K562 (cell line): Measurements from ENCODE around the gene CHSY3. TPM values are rescaled to one million over a fixed set of nuclear protein-coding genes. Genes with fewer than 3 reads are reported as not detected.

Experiments
- ATAC-seq: fragments of 200-7000 bp; cut with Tn5 transposase; 3 replicates; pipeline ENCODE4 v1.9.1; 2020; ENCODE audit warnings: moderate library complexity
- BruUV-seq: library from RNA; stranded (reverse); fragments of 400-500 nt; replicated peaks from 2 replicates; lab custom pipeline; 2021; lab: Mats Ljungman, UMichigan
- CTCF ChIA-PET: fragments of 300-600 bp; formaldehyde crosslinking; extraction: SDS; loops from one replicate; lab custom pipeline; 2021; ENCODE audit warnings: low intra/inter-chr PET ratio; lab: Yijun Ruan, JAX
- POLR2A ChIA-PET: fragments of 300-600, 350-650 bp; sonication (Branson Sonifier 250); formaldehyde crosslinking; extraction: SDS; loops from one replicate; lab custom pipeline; 2021; ENCODE audit warnings: antibody characterized with exemption, inconsistent platforms; lab: Yijun Ruan, JAX
- DNase-seq, 4 experiments: peaks; one replicate each; pipeline versions ENCODE4 v3.0.0 to v3.0.0-alpha.2; 2011 to 2018; ENCODE audit warnings: low spot score in 3 of 4, mixed read lengths in 3 of 4; ENCODE audit errors: extremely low read depth in 1 of 4
- FAIRE-seq: peaks from 2 replicates; lab custom pipeline; 2011; peaks lifted over from hg19 to GRCh38; lab: Jason Lieb, UNC
- H2AFZ ChIP-seq: 2 replicates; pipeline ENCODE4 v1.6.0; 2011; ENCODE audit warnings: low read depth, low read length, control low read depth, inconsistent platforms
- H3K27ac ChIP-seq: fragments of 200-600 bp; 3 replicates; pipeline ENCODE4 v1.8.0; 2011; ENCODE audit warnings: low read depth, mild to moderate bottlenecking, control low read depth, inconsistent platforms, low read length, moderate library complexity, mixed read lengths; ENCODE audit errors: extremely low read depth
- H3K27me3 ChIP-seq, 2 experiments: fragments of 300-600 bp in 1 of 2; 2 replicates in 1 of 2; 3 replicates in 1 of 2; pipeline versions ENCODE4 v1.6.0 to v1.8.0; 2011; ENCODE audit warnings: inconsistent platforms in 2 of 2, low read length in 2 of 2, mild to moderate bottlenecking in 1 of 2, mixed read lengths in 1 of 2, moderate library complexity in 1 of 2; ENCODE audit not compliant: control insufficient read depth in 2 of 2, insufficient read depth in 2 of 2
- H3K36me3 ChIP-seq: fragments of 300-600 bp; 3 replicates; pipeline ENCODE4 v1.8.0; 2011; ENCODE audit warnings: mild to moderate bottlenecking, low read length, inconsistent platforms; ENCODE audit not compliant: control insufficient read depth, insufficient read depth
- H3K4me1 ChIP-seq, 2 experiments: fragments of 200-600 bp in 1 of 2; replicated peaks in 1 of 2; 2 replicates in 1 of 2; 3 replicates in 1 of 2; pipeline versions ENCODE4 v1.5.1 to v1.8.0; 2011; ENCODE audit warnings: inconsistent platforms in 2 of 2, low read length in 2 of 2, mild to moderate bottlenecking in 1 of 2, mixed read lengths in 1 of 2, moderate library complexity in 1 of 2; ENCODE audit not compliant: control insufficient read depth in 2 of 2, insufficient read depth in 2 of 2
- H3K4me2 ChIP-seq: 2 replicates; pipeline ENCODE4 v1.6.1; 2011; ENCODE audit warnings: low read length, control low read depth, inconsistent platforms, mixed read lengths; ENCODE audit not compliant: insufficient read depth
- H3K4me3 ChIP-seq: fragments of 200-600 bp; sonication (generic), shearing (Covaris generic); 2 replicates; pipeline ENCODE4 v1.5.1; 2016; ENCODE audit warnings: control low read depth, inconsistent platforms
- H3K79me2 ChIP-seq: fragments of 200-600 bp; 3 replicates; pipeline ENCODE4 v1.8.0; 2011; ENCODE audit warnings: low read length, inconsistent platforms; ENCODE audit not compliant: control insufficient read depth, insufficient read depth
- H3K9ac ChIP-seq, 2 experiments: 2 replicates each; pipeline versions ENCODE4 v1.6.0 to v1.6.1; 2011; ENCODE audit warnings: low read depth in 2 of 2, low read length in 2 of 2, control low read depth in 1 of 2, inconsistent platforms in 1 of 2, mild to moderate bottlenecking in 1 of 2, mixed read lengths in 1 of 2; ENCODE audit not compliant: insufficient read depth in 1 of 2
- H3K9me1 ChIP-seq: one replicate; pipeline ENCODE4 v1.6.0; 2011; ENCODE audit warnings: inconsistent platforms, mild to moderate bottlenecking, low read length, moderate library complexity; ENCODE audit not compliant: control insufficient read depth, insufficient read depth
- H3K9me3 ChIP-seq: replicated peaks from 2 replicates; pipeline ENCODE4 v1.5.1; 2011; ENCODE audit warnings: low read depth, low read length, inconsistent platforms; ENCODE audit not compliant: control insufficient read depth, insufficient read depth
- H4K20me1 ChIP-seq: replicated peaks from 2 replicates; pipeline ENCODE4 v1.6.1; 2011; ENCODE audit warnings: low read length, inconsistent platforms, mixed read lengths; ENCODE audit not compliant: control insufficient read depth, insufficient read depth
- BDP1 ChIP-seq: IDR thresholded peaks from 3 replicates; pipeline ENCODE4 v1.6.1; 2011; ENCODE audit not compliant: insufficient read length, insufficient read depth
- CBFA2T2 ChIP-seq: fragments of 450-650 bp; conservative IDR thresholded peaks from 2 replicates; pipeline ENCODE4 v1.6.1; 2017; ENCODE audit warnings: mild to moderate bottlenecking
- E2F5 ChIP-seq: sonication (generic); formaldehyde crosslinking; IDR thresholded peaks from 2 replicates; pipeline ENCODE4 v1.8.0; 2022; ENCODE audit warnings: mild to moderate bottlenecking, missing genetic modification reagents
- ESRRA ChIP-seq: fragments of 450-650 bp; IDR thresholded peaks from 2 replicates; pipeline ENCODE4 v1.6.1; 2014; ENCODE audit warnings: low read depth, mild to moderate bottlenecking, moderate library complexity, borderline replicate concordance
- NR1H2 ChIP-seq: sonication (generic); formaldehyde crosslinking; IDR thresholded peaks from 2 replicates; pipeline ENCODE4 v1.4.0; 2020; ENCODE audit warnings: mild to moderate bottlenecking, missing genetic modification reagents
- NR2C2 ChIP-seq, 2 experiments: fragments of 200-800 bp in 1 of 2; sonication (Bioruptor generic) in 1 of 2; sonication (generic) in 1 of 2; formaldehyde crosslinking in 1 of 2; IDR thresholded peaks; 2 replicates each; pipeline versions ENCODE4 v1.6.1 to v1.8.0; 2016 to 2022; ENCODE audit warnings: mild to moderate bottlenecking in 1 of 2, missing compliant biosample characterization in 1 of 2, missing genetic modification characterization in 1 of 2, missing genetic modification reagents in 1 of 2
- POLR2H ChIP-seq: IDR thresholded peaks from 2 replicates; pipeline ENCODE4 v1.6.1; 2016; ENCODE audit warnings: missing genetic modification characterization, low read depth, mild to moderate bottlenecking, control low read depth, missing compliant biosample characterization, moderate library complexity
- PRPF4 ChIP-seq: fragments of 200-400 bp; formaldehyde crosslinking; IDR thresholded peaks from one replicate; pipeline ENCODE4 v1.6.1; 2017; ENCODE audit warnings: low read length, low read depth, mild to moderate bottlenecking; ENCODE audit not compliant: insufficient read depth, poor library complexity, severe bottlenecking
- ZFP36 ChIP-seq: fragments of 150-350 bp; IDR thresholded peaks from 2 replicates; pipeline ENCODE4 v1.6.1; 2018; ENCODE audit warnings: low read length, low read depth; ENCODE audit not compliant: partially characterized antibody
- ZNF146 ChIP-seq: IDR thresholded peaks from one replicate; pipeline ENCODE4 v1.6.1; 2018; ENCODE audit warnings: missing compliant biosample characterization; ENCODE audit not compliant: unreplicated experiment
- ZNF444 ChIP-seq: fragments of 250-450 bp; sonication (Bioruptor Pico); IDR thresholded peaks from 2 replicates; pipeline ENCODE4 v1.4.0; 2020; ENCODE audit warnings: mild to moderate bottlenecking, moderate library complexity
- ZNF507 ChIP-seq: conservative IDR thresholded peaks from 2 replicates; pipeline ENCODE4 v1.6.1; 2017; ENCODE audit warnings: missing genetic modification characterization, missing compliant biosample characterization
- ZNF766 ChIP-seq: fragments of 200-800 bp; sonication (Bioruptor generic); conservative IDR thresholded peaks from 2 replicates; pipeline ENCODE4 v1.6.1; 2016; ENCODE audit warnings: missing genetic modification characterization, missing compliant biosample characterization
- ZZZ3 ChIP-seq: fragments of 450-650 bp; IDR thresholded peaks from 2 replicates; pipeline ENCODE4 v1.6.1; 2016; ENCODE audit warnings: antibody characterized with exemption, mild to moderate bottlenecking, moderate library complexity
- WGBS: fragments of 100-300 bp; shearing (Covaris generic); methylation state at CpG from one replicate; pipeline ENCODE4 v1.1.6; 2016; ENCODE audit warnings: low coverage, mixed read lengths; ENCODE audit not compliant: insufficient coverage; ENCODE audit errors: missing lambda C conversion rate; 5-methylcytosine and 5-hydroxymethylcytosine counted together
- in situ Hi-C: fragments of 300-500 bp; cut with MboI; formaldehyde crosslinking; loops from 4 replicates; pipeline ENCODE4 v1.15.0; 2018; ENCODE audit warnings: inconsistent platforms, mixed read lengths
- intact Hi-C: fragments of 100-400 bp; cut with micrococcal nuclease; formaldehyde crosslinking; loops from 2 replicates; pipeline ENCODE4 v1.14.2; 2022
- polyA plus RNA-seq, 8 experiments: library from polyadenylated mRNA; depleted of rRNA in 4 of 8; stranded (reverse) in 5 of 8; unstranded in 3 of 8; fragments of >200 nt; fragmentation: Nextera tagmentation in 2 of 8; fragmentation: Illumina TruSeq in 1 of 8; extraction: Ambion mirVana in 2 of 8; extraction: Trizol in 1 of 8; gene quantifications; 2 replicates each; pipeline versions ENCODE4 v1.2.1 to v1.2.3, GENCODE V29; 2011 to 2014; ENCODE audit warnings: inconsistent platforms in 1 of 8, missing spikeins in 1 of 8
- total RNA-seq, 7 experiments: library from RNA; depleted of rRNA in 6 of 7; stranded (reverse); fragments of >200 nt in 6 of 7; fragmentation: Illumina TruSeq in 2 of 7; extraction: Trizol in 2 of 7; gene quantifications; 2 replicates each; pipeline versions ENCODE4 v1.2.1 to v1.2.3, GENCODE V29; 2011 to 2021; ENCODE audit warnings: low replicate concordance in 1 of 7
- TF ChIP-seq, protein P1 (sequence below), 3 experiments: fragments of 200-800 bp in 1 of 3; sonication (Bioruptor generic) in 1 of 3; sonication (generic) in 1 of 3; formaldehyde crosslinking in 1 of 3; IDR thresholded peaks; 2 replicates each; pipeline versions ENCODE4 v1.6.1 to v1.8.0; 2016 to 2022; ENCODE audit warnings: mild to moderate bottlenecking in 2 of 3, missing compliant biosample characterization in 2 of 3, missing genetic modification characterization in 2 of 3, missing genetic modification reagents in 1 of 3

The CHSY3 gene
- total and polyA plus RNA-seq, 9 of the 15 experiments (the other 6 are each of a cell fraction or from before 2014, with no cell fraction given) = 0.04 TPM; not detected in 8

GRCh38 chr5:130227699-130228098 is 323.4 kb downstream of the CHSY3 start:
- TF ChIP-seq NR2C2 (CRISPR knock-in tag; IDR thresholded peaks at IDR 0.05) (no peak), NR2C2 (tag; IDR thresholded peaks at IDR 0.05) (no peak), ZZZ3 (no peak), CBFA2T2 (no peak), ZNF146 (CRISPR knock-in tag) (no peak), PRPF4 (no peak), POLR2H (tag) (no peak), ZFP36 (no peak), ZNF507 (tag) (no peak), ZNF444 (CRISPR knock-in tag) (no peak), BDP1 (no peak), NR1H2 (CRISPR knock-in tag) (no peak), E2F5 (no peak), ESRRA (no peak), ZNF766 (CRISPR knock-in tag) (no peak)
- TF ChIP-seq, protein P1, sequence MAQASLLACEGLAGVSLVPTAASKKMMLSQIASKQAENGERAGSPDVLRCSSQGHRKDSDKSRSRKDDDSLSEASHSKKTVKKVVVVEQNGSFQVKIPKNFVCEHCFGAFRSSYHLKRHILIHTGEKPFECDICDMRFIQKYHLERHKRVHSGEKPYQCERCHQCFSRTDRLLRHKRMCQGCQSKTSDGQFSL (CRISPR knock-in tag; IDR thresholded peaks at IDR 0.05) = no peak
- TF ChIP-seq, protein P1 (tag; IDR thresholded peaks at IDR 0.05) = no peak
- TF ChIP-seq, all 486 proteins: peak for 0
- Histone ChIP-seq H3K27ac (no peak overlapping the region), H3K36me3 (no peaks in the 10 kb centered on the region), H3K27me3 (no peaks in the 10 kb centered on the region), H3K9ac (no peak overlapping the region), H4K20me1 (no peaks in the 10 kb centered on the region), H2AFZ (no peak overlapping the region), H3K79me2 (no peaks in the 10 kb centered on the region), H3K9me1 (no peaks in the 10 kb centered on the region), H3K4me2 (no peak overlapping the region), H3K4me1 (no peaks in the 10 kb centered on the region), H3K4me3 (no peak overlapping the region), H3K9me3 (no peaks in the 10 kb centered on the region)
- no peak for ATAC-seq
- 1% methylated on average over 4 of the region's 4 CpGs for WGBS
- no peak for FAIRE-seq
- BruUV-seq = no TSS peak
- DNase-seq = no peak
- POLR2A ChIA-PET = no interaction called here
- intact Hi-C loops = no loop called here
- CTCF ChIA-PET = no interaction called here
- in situ Hi-C loops = no loop called here
